Motor neuron (in vitro differentiated cells): ENCODE data around the gene USP50. TPM values are rescaled to one million over a fixed set of nuclear protein-coding genes. Genes with fewer than 3 reads are reported as not detected.
A peak's percentile ranks its signal among the peaks of the same experiment; 100 is the strongest.
"Not testable (repeated sequence)": the region's sequence is repeated elsewhere in the genome, so short reads cannot be mapped to it uniquely, and the experiment has no call there.

Source experiments
- ATAC-seq, 8 experiments: fragments of 200-7000 bp; cut with Tn5 transposase; replicated peaks in 6 of 8; 2 replicates each; pipeline ENCODE4 v1.8.0; 2021; ENCODE audit warnings: mild to moderate bottlenecking in 8 of 8, moderate library complexity in 8 of 8
- H3K27ac ChIP-seq, 2 donors: fragments of 250-450 bp; sonication (Bioruptor Pico); 2 replicates each; pipeline ENCODE4 v1.9.0; 2021; ENCODE audit warnings: antibody characterized with exemption in 2 of 2, mild to moderate bottlenecking in 2 of 2, moderate library complexity in 1 of 2
- H3K4me1 ChIP-seq, 2 donors: fragments of 250-450 bp; sonication (Bioruptor Pico); replicated peaks in 1 of 2; 2 replicates each; pipeline ENCODE4 v1.6.1; 2021; ENCODE audit warnings: antibody characterized with exemption in 2 of 2, mild to moderate bottlenecking in 2 of 2, moderate library complexity in 1 of 2
- H3K4me3 ChIP-seq, 5 donors: fragments of 250-450 bp; sonication (Bioruptor Pico); 2 replicates each; pipeline ENCODE4 v1.9.0; 2021; ENCODE audit warnings: antibody characterized with exemption in 5 of 5, mild to moderate bottlenecking in 5 of 5, moderate library complexity in 4 of 5
- WGBS, 10 experiments: fragments of 450-650 bp; shearing (Covaris generic); methylation state at CpG; one replicate each; pipeline ENCODE4 v1.0.0; 2022; 5-methylcytosine and 5-hydroxymethylcytosine counted together
- in situ Hi-C, 9 experiments: fragments of 400-800 bp; cut with MboI; loops; one replicate each; pipeline ENCODE4 v1.15.0; 2021; ENCODE audit warnings: low sequenced_read_pairs in 9 of 9, low pct_unique_long_range_greater_than_20kb in 2 of 9; ENCODE audit not compliant: unreplicated experiment in 9 of 9
- total RNA-seq, 8 experiments: library from RNA; unstranded; fragments of 300-600 nt; gene quantifications; 2 replicates each; pipeline versions ENCODE4 v1.2.3 to v1.2.4, GENCODE V29; 2022

Gene USP50
- total RNA-seq, 8 experiments from 2014 or later, result 0.46 TPM; not detected in 7

DNA sequence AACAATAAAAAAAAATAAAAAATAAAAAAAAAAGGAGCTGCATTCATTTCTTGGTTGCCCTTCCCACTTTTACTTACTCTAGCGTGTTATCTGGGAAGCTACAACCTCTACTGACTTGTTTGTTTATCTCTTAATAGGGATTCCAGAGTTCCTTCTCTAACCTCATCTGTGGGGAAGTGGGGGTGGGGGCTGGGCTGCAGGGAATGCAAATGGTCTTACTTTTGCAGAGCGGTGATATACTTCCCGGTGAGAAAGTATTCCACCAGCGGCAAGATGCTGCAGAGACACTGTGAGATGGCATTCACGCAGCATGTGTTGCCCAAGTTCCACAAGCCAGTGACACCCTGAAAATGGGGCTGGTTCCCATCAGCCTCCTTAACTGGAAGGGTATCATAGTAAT lies 2.1 kb downstream of the USP50 start:
- no peak overlapping the region for H3K27ac ChIP-seq
- 0 to 100% (median 86%) methylated on average over 1 to 4 of the region's 5 CpGs; no CpG with 5 or more reads in 3 of the 10 experiments for WGBS, 10 experiments
- no peaks in the 10 kb centered on the region for H3K4me1 ChIP-seq
- in situ Hi-C loops, result no loop called here
- H3K4me3 ChIP-seq, result no peak overlapping the region
- no peak for ATAC-seq

DNA sequence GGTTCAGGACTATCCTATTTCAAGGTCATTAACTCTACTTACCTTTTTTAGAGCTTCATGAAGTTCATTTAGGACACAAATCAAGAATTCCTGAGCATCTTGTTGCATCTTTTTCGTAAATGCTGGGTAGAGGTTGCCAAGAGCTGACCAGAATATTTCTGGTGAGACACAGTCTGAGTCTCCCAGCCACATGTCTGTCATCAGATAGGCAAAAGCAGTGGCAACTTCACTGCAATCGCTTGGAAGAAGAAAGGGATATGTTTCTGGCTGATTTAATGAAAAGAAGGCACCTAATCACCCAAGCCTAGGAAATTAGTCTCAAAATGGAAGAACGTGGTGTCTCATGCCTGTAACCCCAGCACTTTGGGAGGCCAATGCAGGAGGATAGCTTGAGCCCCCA lies 2.9 kb downstream of the USP50 start:
- Histone ChIP-seq H3K4me3 (no peak overlapping the region), H3K4me1 (no peaks in the 10 kb centered on the region), H3K27ac (no peak overlapping the region)
- in situ Hi-C loops, result no loop called here
- 43 to 100% (median 89%) methylated on average over 1 to 3 of the region's 3 CpGs; no CpG with 5 or more reads in 2 of the 10 experiments for WGBS, 10 experiments
- ATAC-seq, result no peak

DNA sequence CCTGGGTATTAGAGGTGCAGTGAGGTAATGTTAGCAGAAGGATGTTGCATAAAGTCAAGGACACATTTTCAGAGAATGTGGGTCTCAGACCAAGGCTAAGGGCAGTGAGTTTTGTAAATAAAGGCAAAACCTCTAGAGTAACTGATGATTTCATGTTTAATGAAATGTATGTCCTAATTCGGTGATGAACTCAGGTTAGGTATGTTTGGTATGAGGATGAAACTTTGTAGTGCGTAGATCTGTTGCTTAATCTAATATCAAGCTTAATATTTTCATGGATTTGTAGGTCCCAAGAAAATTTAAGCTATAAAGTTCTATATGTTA lies 3.6 kb downstream of the USP50 start:
- H3K27ac ChIP-seq, result no peak overlapping the region
- ATAC-seq, result no peak
- in situ Hi-C loops, result no loop called here
- no peaks in the 10 kb centered on the region for H3K4me1 ChIP-seq
- WGBS, 10 experiments, result 50 to 100% (median 88%) methylated on average over 1 to 2 of the region's 2 CpGs; no CpG with 5 or more reads in 3 of the 10 experiments
- H3K4me3 ChIP-seq, result no peak overlapping the region

DNA sequence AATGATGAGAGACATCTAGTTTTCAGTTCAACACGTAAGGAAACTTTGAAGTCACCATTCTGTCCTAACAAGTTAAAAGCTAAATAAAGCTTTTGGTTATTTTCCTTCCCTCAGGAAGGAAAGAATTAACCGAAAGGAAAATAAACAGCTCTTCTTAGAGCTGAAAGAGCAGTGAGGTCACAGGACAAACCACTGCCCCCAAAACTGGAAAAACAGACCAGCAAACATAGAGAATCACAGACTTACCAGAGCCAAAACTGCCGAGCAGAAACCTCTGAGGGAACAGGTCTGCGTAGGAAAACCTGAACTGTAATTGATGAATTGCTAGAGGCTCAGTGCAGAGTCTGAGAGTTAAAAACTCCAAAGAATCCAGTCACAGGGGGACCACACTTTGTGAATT lies 14.7 kb downstream of the USP50 start:
- H3K27ac ChIP-seq, result no peak overlapping the region
- no peak overlapping the region for H3K4me3 ChIP-seq
- no peak for ATAC-seq
- in situ Hi-C loops, result no loop called here
- no peaks in the 10 kb centered on the region for H3K4me1 ChIP-seq
- 34 to 92% (median 83%) methylated on average over 2 to 4 of the region's 4 CpGs; no CpG with 5 or more reads in 2 of the 10 experiments for WGBS, 10 experiments

DNA sequence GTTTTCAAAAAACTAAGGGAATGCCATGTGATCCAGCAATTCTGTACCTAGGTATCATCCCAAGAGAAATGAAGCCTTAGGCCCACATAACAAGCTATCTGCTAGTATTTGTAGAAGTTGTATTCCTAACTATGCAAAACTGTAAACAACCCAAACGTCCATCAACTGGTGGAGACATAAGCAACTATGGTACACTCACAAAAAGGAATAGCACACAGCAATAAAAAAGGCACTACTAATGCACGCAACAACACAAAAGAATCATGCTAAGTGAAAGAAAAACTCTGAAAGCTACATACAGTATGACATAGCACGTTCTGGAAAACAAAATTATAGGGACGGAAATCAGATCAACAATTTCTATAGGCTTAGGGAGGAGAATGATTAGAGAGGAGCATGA lies 15.3 kb downstream of the USP50 start:
- in situ Hi-C loops, result no loop called here
- ATAC-seq, result no peak
- H3K4me1 ChIP-seq, result no peaks in the 10 kb centered on the region
- H3K27ac ChIP-seq, result no peak overlapping the region
- no peak overlapping the region for H3K4me3 ChIP-seq
- 75 to 100% (median 91%) methylated on average over 2 to 4 of the region's 4 CpGs for WGBS, 10 experiments

DNA sequence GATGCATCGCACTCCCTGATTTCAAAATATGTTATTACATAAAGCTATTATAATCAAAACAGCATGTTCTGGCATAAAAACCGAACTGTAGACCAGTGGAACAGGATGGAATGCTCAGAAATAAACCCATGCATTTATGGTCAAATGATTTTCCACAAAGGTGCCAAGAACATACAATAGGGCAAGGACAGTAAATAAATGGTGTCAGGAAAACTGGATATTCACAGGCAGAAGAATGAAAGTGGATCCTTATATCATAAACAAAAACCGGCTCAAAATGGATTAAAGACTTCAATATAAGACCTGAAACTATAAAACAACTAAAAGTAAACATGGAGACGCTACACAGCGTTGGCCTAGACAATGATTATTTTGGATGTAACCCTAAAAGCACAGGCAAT lies 22.6 kb downstream of the USP50 start:
- in situ Hi-C loops, result no loop called here
- no peak overlapping the region for H3K27ac ChIP-seq
- no peak overlapping the region for H3K4me3 ChIP-seq
- WGBS, 10 experiments, result 7 to 96% (median 83%) methylated on average over 2 to 5 of the region's 5 CpGs
- no peak for ATAC-seq
- H3K4me1 ChIP-seq, result no peaks in the 10 kb centered on the region

DNA sequence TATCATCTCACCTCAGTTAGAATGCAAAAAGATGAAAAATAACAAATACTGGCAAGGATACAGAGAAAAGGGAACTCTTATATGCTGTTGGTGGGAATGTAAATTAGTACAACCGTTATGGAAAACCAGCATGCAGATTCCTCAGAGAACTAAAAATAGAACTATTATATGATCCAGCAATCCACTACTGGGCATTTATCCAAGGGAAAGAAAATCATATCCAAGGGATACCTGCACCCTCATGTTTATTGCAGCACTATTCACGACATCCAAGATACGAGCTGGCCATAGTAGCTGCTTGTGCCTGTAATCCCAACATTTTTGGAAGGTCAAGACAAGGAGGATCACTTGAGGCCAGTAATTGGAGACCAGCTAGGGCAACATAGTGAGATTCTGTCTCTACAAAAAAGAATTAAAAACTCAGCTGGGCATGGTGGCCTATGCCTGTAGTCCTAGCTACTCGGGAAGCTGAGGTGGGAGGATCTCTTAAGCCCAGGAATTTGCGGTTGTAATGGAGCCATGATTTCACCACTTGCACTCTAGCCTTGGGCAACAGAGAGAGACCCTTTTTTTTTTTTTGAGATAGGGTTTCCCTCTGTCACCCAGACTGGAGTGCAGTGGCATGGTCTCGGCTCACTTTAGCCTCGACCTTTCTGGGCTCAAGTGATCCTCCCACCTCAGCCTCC lies 26.6 kb downstream of the USP50 start:
- in situ Hi-C loops, result no loop called here

DNA sequence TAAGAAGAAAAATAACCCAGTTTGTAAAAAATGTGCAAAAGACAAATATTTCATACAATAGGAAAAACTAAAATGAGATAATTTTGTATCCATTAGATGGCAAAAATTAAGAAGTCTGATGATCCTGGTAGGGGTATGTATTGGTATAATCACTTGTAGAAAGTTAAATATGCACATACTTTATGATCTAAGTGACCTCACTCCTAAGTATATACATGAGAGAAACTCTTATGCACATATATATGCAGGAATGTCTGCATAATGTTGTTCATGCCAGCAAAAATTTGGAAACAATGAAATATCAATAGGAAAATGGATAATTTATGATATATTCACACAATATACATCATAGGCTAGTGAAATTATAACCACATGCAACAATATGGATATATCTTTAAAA lies 33.5 kb downstream of the USP50 start:
- Histone ChIP-seq H3K4me1 (no peaks in the 10 kb centered on the region), H3K27ac (no peak overlapping the region), H3K4me3 (no peak overlapping the region)
- peak in 3 of 8 experiments; percentile 86 to 94 (median 90) for ATAC-seq
- in situ Hi-C loops, result no loop called here

More for the DNA sequence above, 26.6 kb downstream of the USP50 start:
- Histone ChIP-seq H3K4me1 (no peaks in the 10 kb centered on the region), H3K27ac (no peak overlapping the region), H3K4me3 (no peak overlapping the region)
- 59 to 100% (median 84%) methylated on average over 1 to 7 of the region's 7 CpGs for WGBS, 10 experiments
- peak in 1 of 8 experiments; percentile 31 for ATAC-seq

DNA sequence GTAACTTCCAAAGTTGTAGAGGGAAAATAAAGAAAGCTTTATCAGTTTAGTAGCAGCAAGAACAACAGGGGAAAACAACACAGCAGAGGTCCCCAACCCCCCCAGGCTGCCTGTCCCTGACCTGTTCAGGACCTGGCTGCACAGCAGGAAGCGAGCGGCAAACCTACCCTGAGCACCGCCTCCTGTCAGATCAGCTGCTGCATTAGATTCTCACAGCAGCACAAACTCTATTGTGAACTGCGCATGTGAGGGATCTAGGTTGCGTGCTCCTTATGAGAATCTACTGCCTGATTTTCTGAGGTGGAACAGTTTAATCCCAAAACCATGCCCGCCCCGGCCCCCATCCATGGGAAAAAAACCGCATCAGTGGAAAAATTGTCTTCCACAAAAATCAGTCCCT lies 40.3 kb downstream of the USP50 start:
- Histone ChIP-seq H3K4me1 (no peaks in the 10 kb centered on the region), H3K27ac (no peak overlapping the region), H3K4me3 (no peak overlapping the region)
- ATAC-seq, result peak in 4 of 8 experiments; percentile 17 to 52 (median 42)
- whole genome bisulfite sequencing, 10 experiments, result 71 to 85% (median 80%) methylated on average over 1 to 7 of the region's 8 CpGs; no CpG with 5 or more reads in 2 of the 10 experiments
- in situ Hi-C loops, result no loop called here

DNA sequence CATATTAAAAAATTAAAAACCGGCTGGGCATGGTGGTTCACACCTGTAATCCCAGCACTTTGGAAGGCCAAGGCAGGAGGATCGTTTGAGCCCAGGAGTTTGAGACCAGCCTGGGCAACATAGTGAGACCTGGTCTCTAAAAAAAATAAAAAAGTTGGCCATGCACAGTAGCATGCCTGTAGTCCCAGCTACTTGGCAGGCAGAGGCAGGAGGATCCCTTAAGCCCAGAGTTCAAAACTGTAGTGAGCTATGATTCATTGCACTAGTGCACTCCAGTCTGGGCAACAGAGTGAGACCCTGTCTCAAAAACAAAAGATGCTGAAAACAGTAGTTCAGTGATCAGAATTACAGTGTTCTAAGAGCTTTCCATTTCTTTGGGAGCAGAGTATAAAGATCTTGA lies 40.8 kb downstream of the USP50 start:
- H3K4me3 ChIP-seq, H3K27ac ChIP-seq, in situ Hi-C loops, ATAC-seq, H3K4me1 ChIP-seq: not testable (repeated sequence)
- 50 to 100% (median 94%) methylated on average over 1 to 2 of the region's 2 CpGs; no CpG with 5 or more reads in 4 of the 10 experiments for WGBS, 10 experiments

DNA sequence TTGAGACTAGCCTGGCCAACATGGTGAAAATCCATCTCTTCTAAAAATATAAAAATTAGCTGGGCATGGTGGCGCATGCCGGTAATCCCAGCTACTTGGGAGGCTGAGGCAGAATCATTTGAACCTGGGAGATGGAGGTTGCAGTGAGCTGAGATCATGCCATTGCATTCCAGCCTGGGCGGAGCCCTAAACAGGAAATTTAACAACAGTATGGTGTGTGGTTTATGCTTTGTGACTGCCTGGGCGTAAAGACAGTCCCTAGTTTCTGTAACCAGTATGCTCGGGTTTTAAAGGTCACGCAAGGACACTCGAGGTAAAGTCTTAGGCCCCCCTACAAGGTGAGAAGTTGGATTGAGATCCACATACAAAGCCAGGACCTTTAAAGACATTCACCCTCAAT lies 43.3 kb downstream of the USP50 start:
- in situ Hi-C loops, result no loop called here
- Histone ChIP-seq H3K4me1 (no peaks in the 10 kb centered on the region), H3K4me3 (no peak overlapping the region), H3K27ac (no peak overlapping the region)
- 73 to 100% (median 90%) methylated on average over 2 to 6 of the region's 7 CpGs; no CpG with 5 or more reads in 2 of the 10 experiments for WGBS, 10 experiments
- peak in 2 of 8 experiments; percentile 15 to 53 for ATAC-seq

DNA sequence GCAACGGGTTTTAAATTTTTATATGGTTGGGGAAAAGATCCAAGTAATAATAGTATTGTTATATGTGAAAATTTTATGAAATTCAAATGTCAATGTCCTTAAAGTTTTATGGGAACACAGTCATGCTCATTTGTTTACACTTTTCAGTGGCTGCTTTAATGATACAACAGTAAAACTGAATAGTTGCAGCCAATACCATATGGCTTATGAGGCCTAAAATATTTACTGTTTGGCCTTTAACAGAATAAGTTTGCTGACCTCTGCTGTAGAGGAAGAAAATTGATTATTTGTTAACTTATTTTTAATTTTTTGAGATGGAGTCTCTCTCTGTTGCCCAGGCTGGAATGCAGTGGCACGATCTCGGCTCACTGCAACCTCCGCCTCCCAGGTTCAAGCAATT lies 44.7 kb downstream of the USP50 start:
- in situ Hi-C loops, result no loop called here
- no peak for ATAC-seq
- H3K27ac ChIP-seq, result no peak overlapping the region
- H3K4me3 ChIP-seq, result no peak overlapping the region
- WGBS, 10 experiments, result 33 to 100% (median 96%) methylated on average over 1 to 4 of the region's 4 CpGs; no CpG with 5 or more reads in 1 of the 10 experiments
- H3K4me1 ChIP-seq, result no peaks in the 10 kb centered on the region

DNA sequence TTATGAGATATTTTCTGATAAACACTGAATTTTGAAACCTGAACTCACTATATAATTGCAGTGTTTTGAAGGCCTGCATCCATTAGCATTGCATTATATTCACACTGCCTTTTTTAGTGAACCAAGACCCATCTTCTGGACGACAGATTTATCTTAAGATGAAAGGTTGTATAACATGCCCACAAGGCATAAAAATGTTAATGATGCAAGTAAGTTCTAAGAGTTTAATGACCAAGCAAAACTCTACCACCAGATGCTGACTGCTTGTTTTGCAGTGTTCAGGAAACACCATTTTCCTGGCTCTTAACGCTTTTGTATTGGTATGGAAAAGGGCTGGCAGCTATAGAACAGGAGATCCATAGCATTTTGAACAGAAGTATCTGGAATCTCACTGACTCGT lies 46.1 kb downstream of the USP50 start:
- Histone ChIP-seq H3K4me3 (no peak overlapping the region), H3K27ac (no peak overlapping the region), H3K4me1 (no peaks in the 10 kb centered on the region)
- in situ Hi-C loops, result no loop called here
- 0 to 95% (median 60%) methylated on average over 1 to 3 of the region's 3 CpGs; no CpG with 5 or more reads in 1 of the 10 experiments for WGBS, 10 experiments
- peak in 3 of 8 experiments; percentile 87 to 93 (median 90) for ATAC-seq

DNA sequence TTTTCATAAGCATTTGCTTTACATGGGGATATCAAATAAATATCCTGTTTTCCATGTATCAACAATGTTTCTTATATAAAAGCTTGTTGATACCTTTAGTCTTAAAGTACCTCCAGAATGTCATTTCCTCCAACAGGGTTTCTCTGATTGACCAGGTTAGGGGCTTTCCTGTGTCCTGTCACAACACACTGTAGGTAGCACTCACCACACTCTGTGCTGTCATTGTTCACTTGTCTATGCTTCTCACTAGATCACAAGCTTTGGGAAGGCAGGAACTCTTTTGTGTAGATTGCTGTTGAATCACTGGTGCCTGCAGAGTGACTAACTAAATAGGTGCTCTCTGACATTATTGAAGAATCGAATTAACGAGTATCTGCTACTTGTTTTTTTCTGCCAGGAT lies 49.8 kb downstream of the USP50 start:
- ATAC-seq, result no peak
- H3K27ac ChIP-seq, result no peak overlapping the region
- H3K4me1 ChIP-seq, result no peaks in the 10 kb centered on the region
- 93 to 100% (median 98%) methylated on average over 1 to 2 of the region's 2 CpGs; no CpG with 5 or more reads in 4 of the 10 experiments for WGBS, 10 experiments
- H3K4me3 ChIP-seq, result no peak overlapping the region
- in situ Hi-C loops, result loop anchor here in 1 of 9 experiments (25.0 kb wide), 1 partner anchor 91 kb away; no protein-coding TSS in a partner anchor
